Fibroblast of mammary gland (primary cell): ENCODE measurements around the gene LSG1.

Experiments used
- DNase-seq: peaks from one replicate; pipeline ENCODE4 v3.0.0-alpha.2; 2010; ENCODE audit warnings: low read depth
- H3K4me3 ChIP-seq: 2 replicates; pipeline ENCODE4 v1.5.1; 2011; ENCODE audit warnings: low read depth, mild to moderate bottlenecking, low read length, moderate library complexity; ENCODE audit not compliant: control insufficient read depth
- CTCF ChIP-seq: conservative IDR thresholded peaks from 2 replicates; pipeline ENCODE4 v1.5.1; 2011; ENCODE audit warnings: low read depth, low read length, inconsistent platforms; ENCODE audit not compliant: control insufficient read depth, insufficient read depth

LSG1 gene

DNA sequence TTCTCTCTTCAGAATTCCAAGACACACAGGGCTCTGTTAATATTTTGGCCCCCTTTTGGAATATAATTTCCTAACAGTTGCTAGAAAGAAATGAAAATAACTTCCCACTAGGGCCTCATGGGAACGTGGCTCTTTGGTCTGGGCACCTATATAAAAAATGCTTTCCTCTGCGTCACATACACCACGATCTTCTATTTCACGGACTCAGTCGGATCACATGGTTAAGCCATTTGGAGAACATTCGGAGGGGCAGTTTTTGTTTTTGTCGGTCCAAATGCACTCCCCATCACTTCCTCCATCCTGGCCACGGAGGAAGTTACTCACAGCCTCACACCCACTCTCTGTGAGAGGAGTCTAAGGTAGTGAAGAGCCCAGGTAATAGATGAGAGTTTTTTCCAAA lies 59.8 kb downstream of the LSG1 start:
- no peak overlapping the region for H3K4me3 ChIP-seq
- no peak for TF ChIP-seq CTCF
- no peak for DNase-seq

GRCh38 chr3:194610689-194611088 lies 61.3 kb downstream of the LSG1 start:
- no peak for DNase-seq
- TF ChIP-seq CTCF = no peak
- H3K4me3 ChIP-seq = no peak overlapping the region

GRCh38 chr3:194609601-194610000 lies 62.4 kb downstream of the LSG1 start:
- DNase-seq = no peak
- H3K4me3 ChIP-seq = no peak overlapping the region
- no peak for TF ChIP-seq CTCF

- DNase-seq = no peak
- H3K4me3 ChIP-seq = no peak overlapping the region
- no peak for TF ChIP-seq CTCF
These were observed 63.0 kb downstream of the LSG1 start for GRCh38 chr3:194608981-194609380.

DNA sequence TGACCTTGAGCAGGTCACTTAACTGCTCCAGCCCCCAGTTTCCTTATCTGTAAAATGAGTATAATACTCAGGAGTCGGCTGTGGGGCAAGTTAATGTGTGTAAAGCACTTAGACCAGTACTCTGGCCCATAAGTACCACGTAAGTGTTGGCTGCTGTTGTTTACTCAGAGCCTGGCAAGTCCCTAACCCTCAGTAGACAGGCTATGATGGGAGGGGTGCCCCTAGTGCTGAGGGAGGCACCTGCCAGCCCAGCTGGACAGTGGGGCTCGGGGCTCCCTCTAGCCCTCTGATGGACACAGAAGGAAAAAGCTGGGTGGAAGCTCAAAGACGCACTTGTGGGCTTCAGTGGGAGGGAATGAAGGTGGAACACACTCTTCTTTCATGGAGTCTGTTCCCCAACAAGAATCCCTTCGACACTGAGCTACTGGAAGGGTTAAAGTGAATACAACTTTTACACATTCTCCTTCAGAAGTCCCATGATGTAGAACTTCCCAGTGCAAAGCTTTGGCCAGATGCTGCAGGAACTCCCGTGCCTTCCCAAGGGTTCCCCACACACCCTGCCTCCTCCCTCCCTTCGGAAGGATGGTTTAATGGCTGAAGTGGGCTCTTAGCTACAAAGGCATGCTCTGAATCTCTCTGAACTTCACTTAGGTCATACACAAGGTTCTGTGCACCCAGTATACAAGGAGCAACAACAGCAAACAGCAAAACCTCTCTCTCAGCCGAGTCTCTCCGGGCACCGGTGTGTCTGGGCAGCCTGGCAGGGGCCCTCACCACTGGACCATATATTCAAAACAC lies 64.2 kb downstream of the LSG1 start:
- no peak for TF ChIP-seq CTCF
- no peak for DNase-seq
- no peak overlapping the region for H3K4me3 ChIP-seq

DNA sequence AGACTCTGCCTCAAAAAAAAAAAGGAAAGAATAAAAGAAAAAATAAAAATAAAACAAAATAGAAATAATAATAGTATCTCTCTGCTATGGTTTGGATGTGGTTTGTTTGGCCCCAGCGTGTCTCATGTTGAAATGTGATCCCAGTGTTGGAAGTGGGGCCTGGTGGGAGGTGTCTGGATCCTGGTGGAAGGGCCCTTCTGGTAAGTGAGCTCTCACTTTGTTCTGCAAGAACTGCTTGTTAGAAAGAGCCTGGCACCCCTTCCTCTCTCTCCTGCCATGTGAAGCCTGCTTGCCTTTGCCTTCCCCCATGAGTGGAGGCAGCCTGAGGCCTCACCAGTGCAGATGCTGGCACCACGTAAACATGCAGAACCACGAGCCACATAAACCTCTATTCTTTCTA lies 65.0 kb downstream of the LSG1 start:
- no peak overlapping the region for H3K4me3 ChIP-seq
- no peak for DNase-seq
- no peak for TF ChIP-seq CTCF
